Tibial artery (tissue), 4 donors: Measurements from ENCODE around the gene MFSD2B.

Experiments
- DNase-seq, 2 donors: peaks; one replicate each; pipeline ENCODE4 v3.0.0-alpha.2; 2019
- H3K27ac ChIP-seq, 2 donors: fragments of 200-600 bp; sonication (generic) in 1 of 2; 1 replicate in 1 of 2; 2 replicates in 1 of 2; pipeline ENCODE4 v1.5.1; 2018 to 2019; ENCODE audit warnings: mild to moderate bottlenecking in 1 of 2
- H3K27me3 ChIP-seq, 2 donors: fragments of 200-600 bp; sonication (generic) in 1 of 2; one replicate each; pipeline versions ENCODE4 v1.5.1 to v1.6.0; 2016 to 2019
- H3K36me3 ChIP-seq, 3 donors: fragments of 200-600 bp; sonication (generic) in 2 of 3; one replicate each; pipeline ENCODE4 v1.5.1; 2016 to 2019; ENCODE audit warnings: mild to moderate bottlenecking in 2 of 3
- H3K4me1 ChIP-seq, 4 donors: fragments of 200-600 bp; sonication (generic) in 2 of 4; 1 replicate in 3 of 4; 2 replicates in 1 of 4; pipeline ENCODE4 v1.5.1; 2016 to 2019
- H3K4me3 ChIP-seq, 2 donors: fragments of 200-600 bp; sonication (generic) in 1 of 2; 1 replicate in 1 of 2; 2 replicates in 1 of 2; pipeline ENCODE4 v1.5.1; 2018 to 2019; ENCODE audit warnings: mild to moderate bottlenecking in 2 of 2
- H3K9me3 ChIP-seq, 3 donors: fragments of 200-600 bp; sonication (generic) in 1 of 3; one replicate each; pipeline ENCODE4 v1.5.1; 2016 to 2019
- CTCF ChIP-seq, 2 experiments: fragments of 200-600 bp in 1 of 2; fragments of 450-650 bp in 1 of 2; IDR thresholded peaks; one replicate each; pipeline ENCODE4 v1.5.1; 2017 to 2019; ENCODE audit warnings: antibody characterized with exemption in 2 of 2, mild to moderate bottlenecking in 1 of 2, moderate library complexity in 1 of 2
- intact Hi-C: fragments of 100-400 bp; cut with DNase I; formaldehyde crosslinking; loops from one replicate; pipeline ENCODE4 v1.15.0; 2023; ENCODE audit warnings: low total_unique reads

MFSD2B gene

GRCh38 chr2:24045511-24046508 is 35.9 kb downstream of the MFSD2B start:
- TF ChIP-seq CTCF (IDR thresholded peaks at IDR 0.05) = no peak
- no peaks in the 10 kb centered on the region for H3K9me3 ChIP-seq
- DNase-seq = no peak
- H3K4me3 ChIP-seq = peak overlapping the region in 1 of 2 donors; percentile 86
- H3K27ac ChIP-seq = peak overlapping the region; percentile 84
- H3K4me1 ChIP-seq = peaks cover 0 to 42% (median 22%) of the 10 kb centered on the region in 4 donors
- no peaks in the 10 kb centered on the region for H3K36me3 ChIP-seq
- intact Hi-C loops = loop anchor here (5.0 kb wide), 1 partner anchor 36 kb away; the partner anchor contains the start of gene TP53I3
- H3K27me3 ChIP-seq = no peaks in the 10 kb centered on the region

GRCh38 chr2:24046599-24046929 is 36.7 kb downstream of the MFSD2B start:
- Histone ChIP-seq H3K9me3 (no peaks in the 10 kb centered on the region), H3K27ac (peak overlapping the region; percentile 84), H3K36me3 (no peaks in the 10 kb centered on the region), H3K4me3 (peak overlapping the region; percentile 75 to 86), H3K27me3 (no peaks in the 10 kb centered on the region), H3K4me1 (peaks cover 0 to 42% (median 22%) of the 10 kb centered on the region in 4 donors)
- intact Hi-C loops = loop anchor here (5.0 kb wide), 1 partner anchor 36 kb away; the partner anchor contains the start of gene TP53I3
- TF ChIP-seq CTCF (IDR thresholded peaks at IDR 0.05) = no peak
- DNase-seq = no peak

- intact Hi-C loops = loop anchor here (5.0 kb wide), 1 partner anchor 35 kb away; the partner anchor contains the start of gene TP53I3
- Histone ChIP-seq H3K4me1 (peaks cover 0 to 42% (median 22%) of the 10 kb centered on the region in 4 donors), H3K4me3 (peak within 1 kb of the TSS; percentile 75 to 86)
These were observed 37.2 kb downstream of the MFSD2B start, which contains the start of gene WDCP for GRCh38 chr2:24046930-24047702. Gene WDCP, minus strand, starts transcription at chr2:24047391. Its CDS starts 7,897 bp downstream, at chr2:24039494.

GRCh38 chr2:24047703-24048033 is 37.8 kb downstream of the MFSD2B start:
- Histone ChIP-seq H3K27ac (peak overlapping the region in 1 of 2 donors; percentile 32), H3K4me1 (peaks cover 0 to 42% (median 22%) of the 10 kb centered on the region in 4 donors), H3K27me3 (no peaks in the 10 kb centered on the region), H3K9me3 (no peaks in the 10 kb centered on the region), H3K4me3 (peak overlapping the region; percentile 75 to 86), H3K36me3 (no peaks in the 10 kb centered on the region)
- no peak for DNase-seq
- no peak for TF ChIP-seq CTCF (IDR thresholded peaks at IDR 0.05)
- intact Hi-C loops = loop anchor here (5.0 kb wide), 1 partner anchor 35 kb away; the partner anchor contains the start of gene TP53I3

More at GRCh38 chr2:24046930-24047702, 37.2 kb downstream of the MFSD2B start, which contains the start of gene WDCP:
- Histone ChIP-seq H3K27ac (peak within 1 kb of the TSS; percentile 84), H3K27me3 (no peaks in the 10 kb centered on the region), H3K9me3 (no peaks in the 10 kb centered on the region), H3K36me3 (no peaks in the 10 kb centered on the region)
- peak; percentile 98 to 99 for DNase-seq
- no peak for TF ChIP-seq CTCF (IDR thresholded peaks at IDR 0.05)

- H3K9me3 ChIP-seq = no peaks in the 10 kb centered on the region
- peak overlapping the region; percentile 68 to 80 for H3K4me3 ChIP-seq
- no peaks in the 10 kb centered on the region for H3K27me3 ChIP-seq
- H3K36me3 ChIP-seq = no peaks in the 10 kb centered on the region
- intact Hi-C loops = loop anchor here (5.0 kb wide), 1 partner anchor 33 kb away; the partner anchor contains the start of gene TP53I3
- no peak for DNase-seq
- H3K27ac ChIP-seq = peak overlapping the region in 1 of 2 donors; percentile 73
- no peak for TF ChIP-seq CTCF (IDR thresholded peaks at IDR 0.05)
- H3K4me1 ChIP-seq = peaks cover 0 to 42% (median 22%) of the 10 kb centered on the region in 4 donors
These were observed 39.0 kb downstream of the MFSD2B start for GRCh38 chr2:24048769-24049484.
